Stimulated activated CD4-positive, alpha-beta T cell treated with anti-CD3 and anti-CD28 coated beads, Interleukin-4, amount 100 ng/mL, for 1 hour (primary cell): ENCODE results near the gene FA2H.
"Not testable (repeated sequence)": the region's sequence is repeated elsewhere in the genome, so short reads cannot be mapped to it uniquely, and the experiment has no call there.

Experiments
- DNase-seq: peaks from one replicate; pipeline ENCODE4 v3.0.0-alpha.2; 2020

FA2H gene

GRCh38 chr16:74769586-74770190, 4.9 kb downstream of the FA2H start:
- no peak for DNase-seq

DNA sequence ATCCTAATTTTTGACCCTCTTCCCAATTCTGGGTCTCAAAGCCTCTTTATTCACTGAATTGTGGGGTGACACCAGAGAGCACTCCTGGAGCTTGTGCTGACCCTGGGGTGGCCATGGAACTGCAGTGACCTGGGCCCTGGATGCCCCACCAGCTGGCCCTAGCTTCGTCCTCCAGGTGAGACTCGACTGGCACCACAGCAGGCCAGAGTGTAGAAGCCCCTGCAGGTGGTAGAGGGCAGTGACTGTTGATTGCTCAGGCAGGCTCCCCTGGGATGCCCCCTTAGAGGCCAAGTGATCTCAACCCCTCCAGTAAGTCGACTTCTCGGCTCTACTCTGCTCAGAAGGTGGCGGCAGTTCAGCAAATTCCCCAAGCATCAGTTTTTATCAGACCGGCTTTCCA, 6.4 kb downstream of the FA2H start:
- no peak for DNase-seq

- DNase-seq = no peak
These were observed 6.9 kb downstream of the FA2H start for GRCh38 chr16:74767749-74768148.

DNA sequence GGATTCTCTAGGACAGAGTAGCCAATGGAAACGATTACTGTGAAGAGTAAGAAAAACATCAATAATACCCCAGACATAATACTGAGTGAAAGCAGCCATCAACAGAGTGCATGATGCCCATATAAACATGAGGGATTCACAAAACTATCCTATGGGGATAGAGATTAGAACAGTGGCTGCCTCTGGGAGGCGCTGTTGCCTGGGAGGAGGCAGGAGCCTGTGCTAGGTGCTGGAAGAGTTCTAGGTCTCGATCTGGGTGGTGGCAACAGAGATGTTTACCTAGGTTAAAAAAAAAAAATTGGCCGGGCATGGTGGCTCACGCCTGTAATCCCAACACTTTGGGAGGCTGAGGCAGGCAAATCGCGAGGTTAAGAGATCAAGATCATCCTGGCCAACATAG, 7.9 kb downstream of the FA2H start:
- DNase-seq = no peak

GRCh38 chr16:74764184-74764583, 10.4 kb downstream of the FA2H start:
- DNase-seq = not testable (repeated sequence)

GRCh38 chr16:74761665-74762064, 13.0 kb downstream of the FA2H start:
- DNase-seq = no peak

DNA sequence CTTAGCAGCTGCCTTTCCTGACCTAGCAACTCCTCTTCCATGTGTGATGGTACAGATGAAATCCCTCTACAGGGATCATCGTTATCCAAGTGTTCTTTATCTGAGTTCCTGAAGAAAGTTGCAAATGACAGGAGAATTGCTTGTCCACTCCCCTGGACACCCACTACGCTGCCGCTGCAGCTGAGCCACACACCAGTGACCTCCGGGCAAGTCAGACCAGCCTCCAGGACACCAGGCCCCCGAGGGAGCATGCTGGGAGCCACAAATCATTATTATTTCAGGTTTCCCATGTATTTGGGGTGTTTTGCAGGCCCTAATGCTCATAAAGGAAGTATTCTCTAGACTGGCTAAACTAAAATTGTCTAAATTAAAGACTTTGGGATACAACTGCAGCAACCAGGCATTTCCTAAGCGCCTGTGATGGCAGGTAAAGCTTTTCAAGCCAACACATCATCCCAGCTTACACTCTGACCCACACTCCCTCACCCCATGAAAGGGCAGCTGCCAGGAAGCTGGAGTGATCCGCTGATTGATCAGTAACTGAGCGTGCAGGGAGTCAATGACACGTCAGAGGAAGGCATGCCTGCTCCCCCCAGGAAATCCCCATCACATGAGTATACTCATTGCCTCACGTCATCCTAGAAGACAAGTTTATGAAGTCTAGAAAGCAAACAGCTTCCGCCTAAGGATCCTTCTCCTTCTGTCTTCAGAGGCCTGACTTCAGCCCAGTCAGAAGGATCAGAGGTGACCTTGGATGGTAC, 14.4 kb downstream of the FA2H start:
- no peak for DNase-seq

- DNase-seq = no peak
These were observed 15.1 kb downstream of the FA2H start for GRCh38 chr16:74759564-74759963.

DNA sequence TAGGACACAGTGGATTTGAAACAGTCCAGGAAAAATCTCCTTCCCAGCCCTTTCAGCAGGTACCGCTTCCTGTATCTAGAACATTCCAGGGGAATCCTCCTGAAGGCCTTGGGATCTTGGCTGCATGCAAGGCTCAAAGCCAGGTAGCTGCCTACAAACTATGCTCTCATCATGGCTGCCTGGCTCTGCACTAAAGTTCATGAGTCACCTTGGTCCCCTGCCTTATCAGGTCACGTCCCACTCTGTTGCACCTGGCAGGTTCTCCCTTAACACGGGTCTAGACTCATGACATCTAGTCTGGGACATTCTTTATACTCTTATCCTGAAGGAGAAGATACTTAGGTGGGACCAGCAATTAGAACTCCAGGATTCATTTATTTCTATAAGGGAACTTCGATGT, 15.8 kb downstream of the FA2H start:
- DNase-seq = no peak

GRCh38 chr16:74757349-74757748, 17.3 kb downstream of the FA2H start:
- DNase-seq = no peak

GRCh38 chr16:74756203-74756602, 18.4 kb downstream of the FA2H start:
- no peak for DNase-seq

GRCh38 chr16:74753180-74753579, 21.4 kb downstream of the FA2H start:
- no peak for DNase-seq

DNA sequence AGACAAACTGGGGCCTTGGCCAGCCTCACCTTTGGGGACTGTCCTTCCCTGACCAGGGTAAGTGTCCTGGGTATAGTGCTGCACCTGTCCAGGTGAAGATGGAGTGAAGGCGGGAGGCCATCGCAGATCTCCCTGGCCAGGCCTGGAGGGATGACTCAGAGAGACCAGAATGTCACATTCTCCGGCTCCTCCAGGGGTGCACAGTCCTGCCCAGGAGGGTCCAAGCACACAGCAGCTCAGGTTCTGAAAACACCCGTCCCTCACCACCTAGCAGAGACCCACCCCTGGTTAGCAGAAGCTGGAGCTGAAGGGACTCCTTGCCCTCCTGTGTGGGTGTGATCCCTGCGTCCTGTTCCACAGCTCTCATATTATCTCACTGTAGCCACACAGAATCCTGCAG, 21.9 kb downstream of the FA2H start:
- DNase-seq = no peak

- DNase-seq = no peak
These were observed 22.4 kb downstream of the FA2H start for GRCh38 chr16:74752258-74752657.

DNA sequence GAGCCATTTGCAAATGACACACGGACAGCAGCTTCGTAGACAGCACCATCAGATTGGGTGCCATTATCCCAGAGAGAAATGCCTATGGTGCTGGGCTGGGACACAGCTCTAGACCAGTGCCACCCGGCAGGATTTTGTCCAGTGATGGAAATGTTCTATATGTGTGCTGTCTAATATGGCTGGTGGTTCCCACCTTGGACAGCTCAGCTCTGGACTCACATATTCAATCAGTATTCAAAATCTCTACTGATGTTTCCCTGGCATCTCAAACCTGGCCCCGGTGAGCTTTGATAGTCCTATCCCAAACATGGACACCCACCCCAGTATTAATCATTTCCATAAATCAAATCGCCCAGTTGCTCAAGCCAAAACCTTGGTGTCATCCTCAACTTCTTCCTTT, 23.0 kb downstream of the FA2H start:
- DNase-seq = no peak

DNA sequence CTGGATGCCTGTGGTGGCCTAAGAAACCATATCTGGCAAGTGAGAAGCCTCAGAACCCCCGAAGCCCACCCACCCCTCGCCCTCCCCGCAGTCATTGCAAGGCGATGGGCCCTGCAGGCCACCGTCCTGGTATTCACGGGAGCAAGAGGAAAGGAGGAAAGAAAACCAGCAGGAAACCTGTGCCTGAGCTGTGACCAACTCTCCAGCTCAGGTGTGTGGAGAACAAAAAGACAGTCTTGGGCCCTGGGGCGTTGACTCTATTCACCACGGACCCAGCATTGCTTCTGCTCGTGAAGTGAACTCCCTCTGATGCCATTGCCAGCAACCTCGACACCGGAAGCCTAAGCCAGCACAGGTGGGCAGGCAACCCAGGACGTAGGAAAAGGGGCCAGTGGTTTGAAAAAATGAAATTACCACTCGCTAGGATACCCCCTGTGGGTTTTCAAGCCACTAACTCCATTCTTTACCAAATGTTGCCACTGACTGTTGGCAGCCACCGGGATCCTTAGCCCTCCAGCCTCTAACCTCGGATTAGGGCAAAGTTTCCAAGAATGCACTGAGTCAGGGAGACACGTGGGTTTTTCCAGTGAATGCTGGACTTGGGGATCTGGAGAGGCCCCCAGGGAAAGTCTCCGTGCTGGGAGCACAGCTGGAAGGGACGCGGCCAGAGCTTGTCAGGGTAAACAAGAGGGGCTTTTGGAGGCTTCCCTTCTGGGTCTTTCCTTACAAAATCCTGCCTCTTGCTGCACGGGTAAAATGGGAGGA, 25.1 kb downstream of the FA2H start:
- no peak for DNase-seq

DNA sequence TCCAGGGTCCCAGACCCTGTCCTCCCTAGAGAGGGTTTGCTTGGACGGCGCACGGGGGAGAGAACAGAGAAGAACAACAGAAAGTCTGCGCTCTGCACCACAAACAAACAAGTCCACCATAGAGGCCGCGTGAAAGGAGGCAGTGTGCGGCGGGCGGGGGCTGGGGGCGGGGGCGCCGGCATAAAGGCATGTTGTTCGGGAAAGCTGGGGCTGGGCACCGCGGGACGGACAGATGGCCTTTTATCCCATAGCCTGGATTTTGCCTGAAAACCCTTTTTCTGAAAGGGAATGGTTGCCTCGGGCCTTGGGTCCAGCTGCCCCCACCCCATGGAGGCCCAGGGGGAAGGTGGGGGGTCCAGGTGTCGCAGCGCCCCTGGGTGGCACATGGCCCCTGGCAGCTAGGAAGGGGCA, 26.0 kb downstream of the FA2H start:
- no peak for DNase-seq

GRCh38 chr16:74747716-74748615, 26.7 kb downstream of the FA2H start:
- DNase-seq = no peak

DNA sequence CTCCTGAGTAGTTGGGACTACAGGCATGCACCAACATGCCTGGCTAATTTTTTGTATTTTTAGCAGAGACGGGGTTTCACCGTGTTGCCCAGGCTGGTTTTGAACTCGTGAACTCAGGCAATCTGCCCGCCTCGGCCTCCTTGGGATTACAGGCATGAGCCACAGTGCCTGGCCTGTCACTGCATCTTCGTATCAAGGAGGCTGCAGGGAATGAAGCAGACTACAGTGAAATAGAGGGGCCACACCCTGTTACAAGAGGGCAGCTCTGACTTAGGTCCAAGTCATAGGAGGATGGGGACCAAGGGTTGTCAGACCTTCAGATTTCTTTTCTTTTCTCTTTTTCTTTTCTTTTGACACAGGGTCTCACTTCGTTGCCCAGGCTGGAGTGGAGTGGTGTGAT, 28.7 kb downstream of the FA2H start:
- no peak for DNase-seq

- no peak for DNase-seq
These were observed 29.5 kb downstream of the FA2H start for GRCh38 chr16:74745109-74745615.

DNA sequence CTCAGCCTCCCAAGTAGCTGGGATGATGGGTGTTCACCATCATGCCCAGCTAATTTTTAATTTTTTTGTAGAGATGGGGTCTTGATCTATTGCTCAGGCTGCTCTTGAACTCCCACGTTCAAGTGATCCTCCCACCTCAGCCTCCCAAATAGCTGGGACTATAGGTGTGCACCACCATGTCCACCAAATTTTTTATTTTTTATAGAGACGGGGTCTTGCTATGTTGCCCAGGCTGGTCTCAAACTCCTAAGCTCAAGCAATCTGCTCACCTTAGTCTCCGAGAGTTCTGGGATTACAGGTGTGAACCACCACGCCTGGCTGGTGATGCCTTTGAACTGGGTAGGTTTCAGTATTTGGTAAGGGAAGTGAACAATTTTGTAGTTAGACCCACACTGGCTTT, 30.1 kb downstream of the FA2H start:
- DNase-seq = no peak

DNA sequence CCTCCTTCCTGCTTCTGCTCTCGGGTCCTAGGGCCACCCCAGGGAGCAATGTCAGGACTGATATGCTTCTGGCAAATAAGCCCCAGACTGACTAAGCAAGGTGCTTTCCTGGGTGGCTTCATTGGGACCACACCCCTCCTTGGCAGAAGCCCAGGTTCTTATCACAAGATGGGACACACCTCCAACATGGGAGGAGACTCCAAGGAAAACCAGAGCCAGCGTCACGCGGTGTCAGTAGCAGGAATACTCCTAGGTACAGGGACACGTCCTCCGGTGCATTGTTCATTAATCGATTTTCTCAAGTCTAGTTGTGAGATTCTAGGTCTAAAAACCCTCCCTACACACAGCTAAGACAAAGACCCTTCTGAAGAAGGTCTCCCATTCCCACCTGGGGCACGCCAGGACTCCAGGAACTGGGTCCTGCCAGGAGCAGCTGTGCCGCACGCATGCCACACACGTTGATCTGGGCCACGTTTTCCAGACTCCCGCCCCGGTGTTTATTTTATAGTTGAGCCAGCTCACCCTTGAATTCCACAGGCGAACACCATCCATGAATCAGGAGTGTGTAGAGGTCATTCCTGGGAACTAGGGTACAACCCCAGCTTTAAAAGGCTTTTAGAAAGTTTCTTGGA, 30.8 kb downstream of the FA2H start:
- DNase-seq = no peak
